Activated CD4-positive, alpha-beta T cell treated with anti-CD3 and anti-CD28 coated beads for 24 hours (primary cell): ENCODE measurements around the gene SLC7A10.

Source experiments
- DNase-seq, 2 donors: peaks; one replicate each; pipeline ENCODE4 v3.0.0-alpha.2; 2020; ENCODE audit warnings: low read depth in 2 of 2

Gene SLC7A10

GRCh38 chr19:33254245-33254824 is 28.7 kb upstream of the SLC7A10 start:
- no peak for DNase-seq

- DNase-seq, result no peak
Observed at GRCh38 chr19:33252971-33253370, 27.3 kb upstream of the SLC7A10 start.

- DNase-seq, result no peak
Observed at GRCh38 chr19:33252418-33252962, 26.8 kb upstream of the SLC7A10 start.

- DNase-seq, result no peak
Observed at GRCh38 chr19:33251526-33252090, 26.0 kb upstream of the SLC7A10 start.

DNA sequence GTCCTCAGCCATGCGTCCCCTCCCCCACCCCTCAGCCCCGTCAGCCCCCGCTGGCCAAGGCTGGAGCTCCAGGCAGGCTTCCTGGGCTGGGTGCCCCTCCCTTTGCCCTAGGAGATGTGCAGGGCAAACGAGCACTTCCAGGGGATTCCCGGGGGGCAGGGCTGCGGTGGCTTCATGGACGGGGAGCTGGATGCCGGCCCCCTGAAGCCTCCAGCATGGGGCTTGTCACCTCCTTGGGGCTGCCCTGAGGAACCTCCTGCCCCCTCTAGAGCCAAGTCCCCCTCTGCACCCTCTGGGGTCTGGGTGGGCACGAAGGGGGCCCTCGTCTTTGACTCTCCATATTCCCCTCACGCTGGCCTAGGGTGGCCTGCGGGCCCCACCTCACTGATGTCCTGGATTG is 25.4 kb upstream of the SLC7A10 start:
- no peak for DNase-seq

- DNase-seq, result no peak
Observed at GRCh38 chr19:33250500-33250899, 24.9 kb upstream of the SLC7A10 start.

DNA sequence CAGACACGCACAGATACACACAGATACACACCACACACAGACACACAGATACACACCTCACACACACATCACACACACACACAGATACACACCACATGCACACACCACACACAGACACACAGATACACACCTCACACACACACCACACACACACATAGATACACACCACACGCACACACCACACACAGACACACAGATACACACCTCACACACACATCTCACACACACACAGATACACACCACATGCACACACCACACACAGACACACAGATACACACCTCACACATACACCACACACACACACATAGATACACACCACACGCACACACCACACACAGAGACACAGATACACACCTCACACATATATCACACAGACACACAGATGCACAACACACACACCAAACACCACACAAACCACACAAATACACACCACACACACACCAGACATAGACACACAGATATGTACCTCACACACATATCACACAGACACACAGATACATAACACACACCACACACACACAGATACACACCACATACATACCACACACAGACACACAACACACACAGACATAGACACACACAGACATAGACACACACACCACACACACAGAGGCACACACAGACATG is 24.2 kb upstream of the SLC7A10 start:
- no peak for DNase-seq

DNA sequence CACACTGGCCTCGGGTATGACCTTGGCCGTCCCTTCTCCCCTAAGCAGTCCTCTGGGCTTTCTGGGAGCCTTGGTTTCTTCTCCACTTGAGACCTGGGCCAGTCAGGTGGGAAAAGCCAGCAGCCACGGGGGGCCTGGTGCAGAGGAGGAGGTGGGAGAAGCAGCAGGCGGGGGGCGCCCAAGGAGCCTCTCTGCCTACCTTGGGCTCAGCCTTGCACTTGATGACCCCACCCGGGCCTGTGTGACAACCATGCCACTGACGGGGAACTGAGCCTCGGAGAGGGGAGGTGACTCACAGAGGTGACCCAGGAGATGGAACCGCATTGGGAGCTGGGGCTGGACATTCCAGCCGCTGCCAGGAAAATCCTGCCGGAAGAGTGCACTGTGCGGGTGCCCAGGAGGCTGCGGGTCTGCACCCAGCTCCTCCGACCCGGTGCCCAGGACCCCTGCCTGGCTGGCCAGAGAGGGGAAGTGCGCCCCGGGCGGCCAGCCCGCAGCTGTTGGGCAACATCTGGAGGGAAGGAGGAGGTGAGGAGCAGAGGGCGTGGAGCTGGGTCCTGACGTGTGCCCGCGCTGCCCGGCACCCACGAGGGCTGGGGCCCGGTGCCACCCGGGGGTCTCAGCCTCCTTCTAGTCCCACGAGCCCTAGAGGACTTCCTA is 23.4 kb upstream of the SLC7A10 start:
- no peak for DNase-seq

DNA sequence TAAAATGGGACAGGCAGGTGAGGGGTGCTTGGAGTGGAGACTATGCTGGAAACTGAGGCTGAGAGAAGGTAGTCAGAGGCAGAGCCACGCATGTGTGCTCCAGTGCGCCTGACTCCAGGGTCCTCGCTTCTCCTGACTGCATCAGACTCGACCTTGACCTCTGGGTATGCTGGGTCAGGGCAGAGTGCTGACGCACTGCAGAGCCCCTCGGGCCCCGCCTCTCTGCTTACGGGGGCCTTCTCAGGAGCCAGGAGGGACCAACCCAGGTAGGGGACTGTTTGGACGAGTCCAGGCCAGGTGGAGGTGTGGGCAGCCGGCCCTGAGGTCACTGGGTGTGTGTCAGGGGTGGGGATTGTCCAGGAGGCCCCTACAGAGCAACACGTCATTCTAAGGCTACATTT is 22.9 kb upstream of the SLC7A10 start:
- no peak for DNase-seq

GRCh38 chr19:33248104-33248503 is 22.5 kb upstream of the SLC7A10 start:
- no peak for DNase-seq

DNA sequence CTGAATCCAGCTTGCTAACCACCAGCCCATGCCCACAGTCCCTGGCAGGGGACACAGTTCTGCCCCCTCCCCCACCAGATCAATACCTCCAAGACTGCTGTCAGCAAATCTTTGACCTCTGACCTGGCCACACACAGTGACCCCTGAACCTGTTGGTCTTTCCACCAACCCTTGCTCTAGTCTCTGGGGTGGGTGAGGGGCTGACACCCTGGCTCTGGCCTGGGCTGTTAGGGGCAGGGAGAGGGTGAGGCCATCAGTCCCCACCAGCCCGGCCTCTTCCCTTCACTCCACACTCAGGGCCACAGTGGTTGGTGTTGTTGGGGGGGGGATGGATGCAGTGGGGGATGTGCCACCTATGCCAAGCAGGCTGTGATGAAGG is 21.8 kb upstream of the SLC7A10 start:
- DNase-seq, result no peak

DNA sequence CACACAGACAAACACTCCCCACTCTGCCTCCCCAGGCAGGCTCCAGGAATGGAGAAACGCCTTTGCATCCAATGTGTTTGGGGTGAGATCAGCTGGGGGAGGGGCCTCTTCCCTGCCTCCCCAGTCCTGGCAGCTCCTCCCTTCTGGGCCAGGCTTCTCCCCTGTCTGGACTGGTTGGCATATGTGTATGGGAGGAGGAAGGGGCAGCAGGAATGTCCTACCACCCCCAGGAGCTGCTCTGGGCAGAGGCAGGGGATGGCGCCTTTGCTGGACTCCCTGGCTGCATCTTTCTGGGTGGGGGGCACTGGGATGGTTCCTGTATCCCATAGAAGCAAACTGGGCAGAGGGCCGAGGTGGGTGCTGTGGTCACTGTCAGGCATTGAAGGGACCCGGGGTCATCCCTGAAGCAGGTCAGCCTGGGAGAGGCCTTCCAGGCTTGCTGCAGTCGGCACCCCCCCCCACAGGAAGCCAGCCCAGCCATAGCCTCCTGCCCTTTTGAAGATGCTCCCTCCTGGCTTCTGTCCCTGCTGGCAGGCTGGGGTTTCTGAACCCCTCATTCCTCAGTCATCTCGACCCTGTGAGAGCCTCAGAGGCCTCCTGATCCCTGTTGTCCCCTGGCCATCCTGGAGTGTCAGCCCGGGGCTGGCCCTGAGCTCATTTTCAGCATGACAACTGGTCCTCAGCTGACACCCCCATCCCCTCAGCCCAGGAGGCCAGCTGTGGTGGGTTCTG is 21.2 kb upstream of the SLC7A10 start:
- no peak for DNase-seq

GRCh38 chr19:33245948-33246708 is 20.5 kb upstream of the SLC7A10 start:
- no peak for DNase-seq

DNA sequence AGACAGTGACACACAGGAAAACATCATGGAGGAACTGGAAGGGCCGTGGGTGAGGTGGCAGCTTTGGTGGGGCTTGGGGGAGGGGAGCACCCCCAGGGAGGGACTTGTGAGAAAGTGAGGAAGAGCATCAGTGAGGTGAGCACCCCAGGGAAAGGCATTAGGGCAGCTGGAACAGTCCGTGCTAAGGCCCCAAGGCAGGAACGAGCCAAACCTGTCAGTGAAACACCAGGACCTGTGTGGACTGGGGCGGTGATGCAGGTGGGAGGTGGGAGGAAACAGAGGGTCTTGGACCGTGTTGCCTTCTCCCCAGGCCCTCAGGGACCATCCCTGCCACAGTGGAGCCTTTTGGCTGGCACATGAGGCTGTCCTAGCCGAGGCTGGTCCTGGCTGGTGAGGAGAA is 17.3 kb upstream of the SLC7A10 start:
- no peak for DNase-seq

DNA sequence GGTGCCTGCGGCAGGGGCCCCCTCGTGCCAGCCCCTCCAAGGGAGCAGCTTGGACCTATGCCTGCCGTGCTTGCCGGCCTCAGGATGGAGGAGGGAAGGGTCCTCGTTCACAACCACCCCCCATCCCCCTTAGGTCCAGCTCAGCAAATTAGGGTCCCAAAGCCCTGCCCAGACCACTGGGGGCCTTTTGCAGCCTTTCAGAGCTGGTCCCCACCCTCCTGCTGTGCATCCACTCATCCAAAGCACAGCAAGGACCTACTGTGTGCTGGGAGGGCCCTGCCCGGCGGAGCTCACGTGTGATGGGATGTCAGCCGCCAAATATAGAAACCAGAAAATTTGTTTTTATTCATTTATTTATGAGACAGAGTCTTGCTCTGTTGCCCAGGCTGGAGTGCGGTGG is 16.5 kb upstream of the SLC7A10 start:
- DNase-seq, result no peak

DNA sequence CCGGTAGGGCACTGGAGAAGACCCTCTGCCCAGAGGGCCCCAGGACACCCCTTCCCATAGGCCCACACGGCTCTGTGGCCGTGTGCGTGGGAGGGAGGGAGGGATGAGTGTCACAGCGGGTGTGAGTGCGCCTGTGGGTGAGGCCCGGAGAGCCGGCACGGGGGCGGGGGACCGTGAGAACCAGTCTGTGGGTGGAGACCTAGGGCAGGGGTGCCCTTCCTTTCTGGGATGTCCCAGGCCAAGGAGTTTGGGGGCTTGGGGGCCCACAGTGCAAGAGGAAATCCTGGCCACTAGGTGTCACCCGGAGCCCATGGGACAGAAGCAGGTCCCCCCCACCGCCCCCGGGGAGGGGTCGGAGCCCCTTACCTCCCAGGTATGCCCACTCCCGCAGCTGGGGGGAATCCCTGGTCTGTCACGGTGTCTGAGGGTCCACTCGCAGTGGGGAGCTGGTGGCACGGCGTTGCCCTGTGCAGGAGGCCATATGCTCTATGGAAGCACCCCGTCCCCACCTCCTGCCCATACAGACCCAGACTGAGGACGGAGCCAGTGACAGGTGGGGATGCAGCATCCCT is 16.0 kb upstream of the SLC7A10 start:
- DNase-seq, result no peak

GRCh38 chr19:33241091-33241529 is 15.5 kb upstream of the SLC7A10 start:
- no peak for DNase-seq

DNA sequence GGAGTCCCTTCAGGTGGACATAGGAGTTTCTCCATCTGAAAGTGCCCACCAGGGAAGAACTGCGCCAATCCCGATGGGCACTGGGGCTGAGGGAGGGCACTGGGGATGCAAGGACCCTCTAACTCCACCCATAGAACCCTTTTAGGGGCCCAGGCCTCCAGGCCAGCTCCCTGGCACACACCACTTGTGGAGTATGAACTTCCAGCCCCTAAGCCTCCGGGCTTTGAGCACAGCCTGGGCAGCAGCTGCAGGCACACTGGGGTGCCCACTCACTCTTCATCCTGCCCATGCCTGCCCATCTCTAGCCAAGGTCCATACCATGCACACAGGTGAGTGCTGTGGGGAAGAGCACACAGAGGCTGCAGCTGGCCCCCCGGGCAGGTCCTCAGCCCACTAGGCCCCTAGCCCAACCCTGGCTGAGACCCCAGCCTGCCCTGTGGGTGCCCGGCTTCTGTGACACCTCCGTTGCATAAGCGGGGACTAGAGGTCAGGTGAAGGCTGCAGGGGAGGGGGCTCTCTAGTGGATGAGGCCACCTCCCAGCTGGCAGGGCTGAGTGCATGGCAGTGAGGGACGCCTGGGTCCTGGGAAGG is 14.6 kb upstream of the SLC7A10 start:
- no peak for DNase-seq

GRCh38 chr19:33239223-33239975 is 13.7 kb upstream of the SLC7A10 start:
- no peak for DNase-seq
